ENCODE results near the gene HMGCL.
"Not testable (repeated sequence)": the region's sequence is repeated elsewhere in the genome, so short reads cannot be mapped to it uniquely, and the experiment has no call there.

The HMGCL gene

DNA sequence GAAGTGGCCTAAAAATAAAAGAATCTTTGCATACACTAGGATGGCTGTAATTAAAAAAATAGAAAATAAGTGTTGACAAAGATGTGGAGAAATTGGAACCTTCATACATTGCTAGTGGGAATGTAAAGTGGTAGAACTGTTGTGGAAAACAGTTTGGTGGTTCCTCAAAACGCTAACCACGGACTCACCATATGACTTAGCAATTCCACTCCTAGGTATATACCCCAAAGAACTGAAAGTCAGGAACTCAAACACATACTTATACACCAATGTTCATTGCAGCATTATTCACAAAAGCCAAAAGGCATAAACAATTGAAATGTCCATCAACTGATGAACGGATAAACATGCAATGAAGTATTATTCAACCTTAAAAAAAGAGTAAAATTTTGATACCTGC is 10.8 kb upstream of the HMGCL start:
- no peak overlapping the region for H3K27ac Mint-ChIP-seq
- H3K27me3 Mint-ChIP-seq (ENCODE audit: low read depth): peaks cover 18% of the 10 kb centered on the region
- no peaks in the 10 kb centered on the region for H3K9me3 Mint-ChIP-seq
- H3K4me3 Mint-ChIP-seq: no peak overlapping the region
- TF ChIP-seq CTCF (IDR thresholded peaks at IDR 0.05; ENCODE audit: unreplicated experiment in 3 of 3): no peak
- H3K4me1 Mint-ChIP-seq: peaks cover 10% of the 10 kb centered on the region
- H3K36me3 Mint-ChIP-seq (ENCODE audit: low read depth): no peaks in the 10 kb centered on the region

DNA sequence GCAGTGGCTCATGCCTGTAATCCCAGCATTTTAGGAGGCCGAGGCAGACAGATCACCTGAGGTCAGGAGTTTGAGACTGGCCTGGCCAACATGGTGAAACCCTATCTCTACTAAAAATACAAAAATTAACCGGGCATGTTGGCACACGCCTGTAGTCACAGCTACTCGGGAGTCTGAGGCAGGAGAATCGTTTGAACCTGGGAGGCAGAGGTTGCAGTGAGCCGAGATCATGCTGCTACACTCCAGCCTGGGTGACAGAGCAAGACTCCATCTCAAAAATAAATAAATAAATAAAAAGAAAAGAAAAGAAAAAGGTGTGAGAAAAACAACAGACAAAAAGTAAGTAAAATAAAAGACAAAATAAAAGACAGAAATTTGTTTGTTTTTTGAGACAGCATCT is 8.9 kb upstream of the HMGCL start:
- not testable (repeated sequence) for H3K9me3 Mint-ChIP-seq; H3K4me3 Mint-ChIP-seq; H3K36me3 Mint-ChIP-seq (ENCODE audit: low read depth); H3K27ac Mint-ChIP-seq
- peaks cover 10% of the 10 kb centered on the region for H3K4me1 Mint-ChIP-seq
- peaks cover 18% of the 10 kb centered on the region for H3K27me3 Mint-ChIP-seq (ENCODE audit: low read depth)

DNA sequence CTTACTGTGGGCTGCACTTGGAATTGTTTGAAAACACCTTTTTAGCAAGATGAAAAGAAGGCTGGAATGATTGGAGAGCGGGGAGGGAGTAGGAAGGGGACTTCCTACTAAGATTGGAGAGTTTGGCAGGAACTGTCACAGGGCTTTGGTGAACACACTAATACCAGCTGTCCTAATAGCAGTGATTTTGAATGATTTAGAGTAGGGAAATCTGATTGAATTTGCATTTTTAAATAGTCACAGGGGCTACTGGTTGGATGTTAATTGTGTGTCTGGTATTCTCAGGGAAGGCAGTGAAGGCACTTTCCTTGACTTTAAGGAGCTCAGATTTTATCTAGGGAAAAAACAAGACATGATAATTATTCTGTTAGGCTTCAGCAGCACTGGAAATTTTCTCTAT is 2.5 kb upstream of the HMGCL start:
- TF ChIP-seq CTCF (IDR thresholded peaks at IDR 0.05; ENCODE audit: unreplicated experiment in 3 of 3): no peak
- Mint-ChIP-seq H3K4me1 (peaks cover 11% of the 10 kb centered on the region), H3K27me3 (ENCODE audit: low read depth) (no peaks in the 10 kb centered on the region), H3K27ac (peak overlapping the region in 1 of 3 experiments; percentile 2), H3K4me3 (peak overlapping the region in 1 of 3 experiments; percentile 20), H3K36me3 (ENCODE audit: low read depth) (no peaks in the 10 kb centered on the region), H3K9me3 (no peaks in the 10 kb centered on the region)

DNA sequence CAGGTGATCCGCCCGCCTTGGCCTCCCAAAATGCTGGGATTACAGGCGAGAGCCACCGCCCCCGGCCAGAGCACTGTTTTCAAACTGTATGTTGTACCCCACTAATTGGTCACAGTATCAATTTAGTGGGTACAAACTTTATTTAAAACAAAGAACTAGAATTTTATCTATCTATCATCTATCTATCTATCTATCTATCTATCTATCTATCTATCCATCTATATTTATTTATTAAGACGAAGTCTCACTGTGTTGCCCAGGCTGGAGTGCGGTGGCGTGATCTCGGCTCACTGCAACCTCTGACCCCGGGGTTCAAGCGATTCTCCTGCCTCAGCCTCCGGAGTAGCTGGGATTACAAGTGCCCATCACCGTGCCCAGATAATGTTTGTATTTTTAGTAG is 1.4 kb upstream of the HMGCL start:
- not testable (repeated sequence) for H3K27me3 Mint-ChIP-seq (ENCODE audit: low read depth)

GRCh38 chr1:23825762-23826522 is 713 bp upstream of the HMGCL start:
- Mint-ChIP-seq H3K36me3 (ENCODE audit: low read depth) (no peaks in the 10 kb centered on the region), H3K4me3 (peak overlapping the region; percentile 96 to 100 (median 99)), H3K4me1 (peaks cover 11% of the 10 kb centered on the region), H3K27me3 (ENCODE audit: low read depth) (no peaks in the 10 kb centered on the region), H3K9me3 (no peaks in the 10 kb centered on the region), H3K27ac (peak overlapping the region; percentile 96 to 98 (median 96))
- TF ChIP-seq CTCF (IDR thresholded peaks at IDR 0.05; ENCODE audit: unreplicated experiment in 3 of 3): no peak

More for the DNA sequence above, 1.4 kb upstream of the HMGCL start:
- H3K27ac Mint-ChIP-seq; H3K9me3 Mint-ChIP-seq; H3K36me3 Mint-ChIP-seq (ENCODE audit: low read depth): not testable (repeated sequence)
- peak overlapping the region; percentile 61 to 64 (median 62) for H3K4me3 Mint-ChIP-seq
- peaks cover 11% of the 10 kb centered on the region for H3K4me1 Mint-ChIP-seq

DNA sequence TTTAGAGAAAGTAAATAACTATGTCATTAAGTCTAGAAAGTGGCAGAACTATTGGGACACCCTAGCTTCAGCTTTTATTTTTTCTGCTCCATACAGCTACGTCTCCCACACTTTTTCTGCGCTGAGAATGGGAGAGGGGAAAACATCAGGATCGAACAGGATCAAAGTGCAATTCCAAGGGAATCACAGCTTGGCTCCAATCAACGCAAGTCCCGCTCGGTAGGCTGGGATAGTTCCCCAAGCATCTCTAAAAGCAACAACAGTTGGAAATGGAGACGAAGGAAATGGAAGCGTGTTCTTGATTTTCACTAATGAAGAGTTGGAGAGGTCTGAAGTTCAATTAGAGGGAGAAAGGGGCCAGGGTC is 536 bp downstream of the HMGCL start:
- H3K9me3 Mint-ChIP-seq: no peaks in the 10 kb centered on the region
- H3K27ac Mint-ChIP-seq: peak overlapping the region; percentile 96 to 98 (median 96)
- TF ChIP-seq CTCF (IDR thresholded peaks at IDR 0.05; ENCODE audit: unreplicated experiment in 3 of 3): no peak
- H3K27me3 Mint-ChIP-seq (ENCODE audit: low read depth): no peaks in the 10 kb centered on the region
- H3K36me3 Mint-ChIP-seq (ENCODE audit: low read depth): no peaks in the 10 kb centered on the region
- peak overlapping the region; percentile 96 to 100 (median 99) for H3K4me3 Mint-ChIP-seq
- peaks cover 11% of the 10 kb centered on the region for H3K4me1 Mint-ChIP-seq

- peak overlapping the region in 2 of 3 experiments; percentile 96 to 98 for H3K27ac Mint-ChIP-seq
- H3K4me1 Mint-ChIP-seq: peaks cover 11% of the 10 kb centered on the region
- no peaks in the 10 kb centered on the region for H3K27me3 Mint-ChIP-seq (ENCODE audit: low read depth)
- H3K36me3 Mint-ChIP-seq (ENCODE audit: low read depth): no peaks in the 10 kb centered on the region
- no peaks in the 10 kb centered on the region for H3K9me3 Mint-ChIP-seq
- TF ChIP-seq CTCF (IDR thresholded peaks at IDR 0.05; ENCODE audit: unreplicated experiment in 3 of 3): no peak
- peak overlapping the region; percentile 96 to 100 (median 99) for H3K4me3 Mint-ChIP-seq
These were observed 1.5 kb downstream of the HMGCL start for GRCh38 chr1:23823767-23824166.
